GM12878 (cell line): ENCODE results near the gene THADA. TPM values are rescaled to one million over a fixed set of nuclear protein-coding genes. Genes with fewer than 3 reads are reported as not detected.

Experiments used
- ATAC-seq: fragments of 200-7000 bp; cut with Tn5 transposase; 3 replicates; pipeline ENCODE4 v1.9.1; 2020; ENCODE audit warnings: mild to moderate bottlenecking, moderate library complexity
- BruUV-seq: library from RNA; stranded (reverse); fragments of 400-500 nt; replicated peaks from 2 replicates; lab custom pipeline; 2021; lab: Mats Ljungman, UMichigan
- CTCF ChIA-PET: fragments of 300-600 bp; sonication (Branson Sonifier 250); formaldehyde crosslinking; extraction: SDS; loops from one replicate; lab custom pipeline; 2021; ENCODE audit warnings: inconsistent platforms; lab: Yijun Ruan, JAX
- POLR2A ChIA-PET: fragments of 350-600 bp; formaldehyde crosslinking; extraction: SDS; loops from one replicate; lab custom pipeline; 2021; ENCODE audit warnings: inconsistent platforms; lab: Charles Lee
- RAD21 ChIA-PET: fragments of 300-600 bp; sonication (Branson Sonifier 250); formaldehyde crosslinking; loops from one replicate; lab custom pipeline; 2023; ENCODE audit warnings: antibody characterized with exemption; ENCODE audit not compliant: unreplicated experiment; lab: Charles Lee
- SMC1A ChIA-PET: fragments of 300-600 bp; sonication (Branson Sonifier 250); formaldehyde crosslinking; loops from one replicate; lab custom pipeline; 2023; ENCODE audit not compliant: unreplicated experiment, uncharacterized antibody; lab: Charles Lee
- DNase-seq: peaks from one replicate; pipeline ENCODE4 v3.0.0-alpha.2; 2011; ENCODE audit warnings: low read depth, low spot score
- FAIRE-seq: peaks from 3 replicates; lab custom pipeline; 2011; peaks lifted over from hg19 to GRCh38; lab: Jason Lieb, UNC
- H2AFZ ChIP-seq: 2 replicates; pipeline ENCODE4 v1.6.0; 2011; ENCODE audit warnings: low read depth, low read length, control low read depth; ENCODE audit not compliant: control insufficient read depth
- H3K27ac ChIP-seq: 2 replicates; pipeline ENCODE4 v1.5.1; 2011; ENCODE audit warnings: control low read depth; ENCODE audit not compliant: control insufficient read depth, insufficient read depth
- H3K27me3 ChIP-seq, 2 experiments: replicated peaks in 1 of 2; 2 replicates each; pipeline versions ENCODE4 v1.6.0 to v1.6.1; 2011; ENCODE audit warnings: low read length in 1 of 2; ENCODE audit not compliant: control insufficient read depth in 2 of 2, insufficient read depth in 2 of 2
- H3K36me3 ChIP-seq, 2 experiments: 2 replicates each; pipeline ENCODE4 v1.5.1; 2011; ENCODE audit warnings: low read length in 1 of 2; ENCODE audit not compliant: control insufficient read depth in 2 of 2, insufficient read depth in 2 of 2
- H3K4me1 ChIP-seq: 2 replicates; pipeline ENCODE4 v1.6.1; 2011; ENCODE audit warnings: mild to moderate bottlenecking, low read length, moderate library complexity, mixed read lengths; ENCODE audit not compliant: control insufficient read depth, insufficient read depth
- H3K4me2 ChIP-seq: 2 replicates; pipeline ENCODE4 v1.6.0; 2011; ENCODE audit warnings: control low read depth; ENCODE audit not compliant: control insufficient read depth, insufficient read depth
- H3K4me3 ChIP-seq: fragments of 200-600 bp; sonication (generic); 2 replicates; pipeline ENCODE4 v1.5.1; 2016
- H3K79me2 ChIP-seq: 2 replicates; pipeline ENCODE4 v1.6.0; 2011; ENCODE audit warnings: low read length; ENCODE audit not compliant: control insufficient read depth, insufficient read depth
- H3K9ac ChIP-seq: 2 replicates; pipeline ENCODE4 v1.8.0; 2011; ENCODE audit warnings: low read length, control low read depth, mixed read lengths; ENCODE audit not compliant: control insufficient read depth, insufficient read depth
- H3K9me3 ChIP-seq: replicated peaks from 3 replicates; pipeline ENCODE4 v1.5.1; 2011; ENCODE audit warnings: mild to moderate bottlenecking, low read length; ENCODE audit not compliant: control insufficient read depth, insufficient read depth
- H4K20me1 ChIP-seq: 2 replicates; pipeline ENCODE4 v1.6.0; 2011; ENCODE audit not compliant: control insufficient read depth, insufficient read depth
- ATF7 ChIP-seq: fragments of 450-650 bp; IDR thresholded peaks from 2 replicates; pipeline ENCODE4 v1.6.1; 2016; ENCODE audit warnings: low read depth, mild to moderate bottlenecking
- CBX5 ChIP-seq: sonication (generic); IDR thresholded peaks from 2 replicates; pipeline ENCODE4 v1.6.1; 2016; ENCODE audit warnings: low read depth, moderate library complexity, mild to moderate bottlenecking, inconsistent platforms
- CEBPZ ChIP-seq: fragments of 150-350 bp; IDR thresholded peaks from 2 replicates; pipeline ENCODE4 v1.6.1; 2016; ENCODE audit warnings: low read depth, low read length
- CHD4 ChIP-seq: fragments of 200-600 bp; sonication (generic); IDR thresholded peaks from 2 replicates; pipeline ENCODE4 v1.6.1; 2016; ENCODE audit warnings: mild to moderate bottlenecking
- CREM ChIP-seq: IDR thresholded peaks from 2 replicates; pipeline ENCODE4 v1.6.1; 2014; ENCODE audit warnings: antibody characterized with exemption, low read depth
- DPF2 ChIP-seq: fragments of 450-650 bp; IDR thresholded peaks from 2 replicates; pipeline ENCODE4 v1.6.1; 2017; ENCODE audit warnings: mild to moderate bottlenecking
- E4F1 ChIP-seq: fragments of 450-650 bp; IDR thresholded peaks from 2 replicates; pipeline ENCODE4 v1.6.1; 2018; ENCODE audit warnings: borderline replicate concordance, mild to moderate bottlenecking; ENCODE audit not compliant: partially characterized antibody
- HCFC1 ChIP-seq: fragments of 150-350 bp; IDR thresholded peaks from 2 replicates; pipeline ENCODE4 v1.6.1; 2014; ENCODE audit warnings: low read length
- IKZF1 ChIP-seq: fragments of 450-650 bp; conservative IDR thresholded peaks from 2 replicates; pipeline ENCODE4 v1.6.1; 2017; ENCODE audit warnings: antibody characterized with exemption, mild to moderate bottlenecking
- IKZF2 ChIP-seq, 2 experiments: fragments of 450-650 bp; IDR thresholded peaks; 2 replicates each; pipeline ENCODE4 v1.6.1; 2017; ENCODE audit warnings: mild to moderate bottlenecking in 2 of 2, moderate library complexity in 2 of 2
- MEF2B ChIP-seq: fragments of 450-650 bp; IDR thresholded peaks from 2 replicates; pipeline ENCODE4 v1.6.1; 2018; ENCODE audit warnings: mild to moderate bottlenecking, moderate library complexity; ENCODE audit not compliant: partially characterized antibody, poor library complexity, severe bottlenecking
- MTA2 ChIP-seq: fragments of 450-650 bp; IDR thresholded peaks from 2 replicates; pipeline ENCODE4 v1.6.1; 2016; ENCODE audit warnings: low read depth, mild to moderate bottlenecking, moderate library complexity
- NBN ChIP-seq: fragments of 450-650 bp; IDR thresholded peaks from 2 replicates; pipeline ENCODE4 v1.6.1; 2016
- NFXL1 ChIP-seq: fragments of 450-650 bp; IDR thresholded peaks from 2 replicates; pipeline ENCODE4 v1.6.1; 2017; ENCODE audit warnings: antibody characterized with exemption, mild to moderate bottlenecking, borderline replicate concordance
- POLR2AphosphoS5 ChIP-seq: IDR thresholded peaks from 2 replicates; pipeline ENCODE4 v1.6.1; 2011; ENCODE audit warnings: mild to moderate bottlenecking, low read length, inconsistent platforms
- RFX5 ChIP-seq: IDR thresholded peaks from 2 replicates; pipeline ENCODE4 v1.6.1; 2011; ENCODE audit warnings: low read depth, low read length, improper control_type of control experiment
- RUNX3 ChIP-seq: IDR thresholded peaks from 2 replicates; pipeline ENCODE4 v1.6.1; 2012; ENCODE audit warnings: low read length, inconsistent platforms
- SIN3A ChIP-seq: IDR thresholded peaks from 2 replicates; pipeline ENCODE4 v1.6.1; 2012; ENCODE audit warnings: low read depth, low read length, improper control_type of control experiment
- SRF ChIP-seq, 2 experiments: IDR thresholded peaks; 2 replicates each; pipeline ENCODE4 v1.6.1; 2011; ENCODE audit warnings: low read depth in 2 of 2, low read length in 2 of 2, mild to moderate bottlenecking in 1 of 2, moderate library complexity in 1 of 2
- ZSCAN29 ChIP-seq: fragments of 450-650 bp; IDR thresholded peaks from 2 replicates; pipeline ENCODE4 v1.6.1; 2017; ENCODE audit warnings: mild to moderate bottlenecking, moderate library complexity
- WGBS: methylation state at CpG from one replicate; pipeline ENCODE4 v1.1.6; 2016; ENCODE audit warnings: low lambda C conversion rate; ENCODE audit not compliant: insufficient replicate concordance, insufficient coverage; ENCODE audit errors: missing lambda C conversion rate; 5-methylcytosine and 5-hydroxymethylcytosine counted together
- in situ Hi-C: fragments of 300-500 bp; cut with MboI; formaldehyde crosslinking; loops from 9 replicates; pipeline ENCODE4 v1.14.3; 2018; ENCODE audit warnings: mixed read lengths
- intact Hi-C: fragments of 100-400 bp; cut with micrococcal nuclease; formaldehyde crosslinking; loops from one replicate; pipeline ENCODE4 v1.14.2; 2022; ENCODE audit not compliant: unreplicated experiment
- polyA plus RNA-seq, 11 experiments: library from polyadenylated mRNA; depleted of rRNA in 4 of 11; unstranded in 6 of 11; stranded (reverse) in 5 of 11; fragments of >200 nt; fragmentation: Nextera tagmentation in 4 of 11; fragmentation: Illumina TruSeq in 1 of 11; extraction: Ambion mirVana in 4 of 11; extraction: Trizol in 1 of 11; gene quantifications; 1 replicate in 1 of 11; 2 replicates in 10 of 11; pipeline versions ENCODE4 v1.2.1 to v1.2.3, GENCODE V29; 2011 to 2016; ENCODE audit warnings: inconsistent platforms in 2 of 11, missing spikeins in 2 of 11, low read depth in 1 of 11
- total RNA-seq, 4 experiments: library from RNA; depleted of rRNA in 3 of 4; stranded (reverse); fragments of >200 nt in 3 of 4; fragmentation: Illumina TruSeq in 1 of 4; extraction: Trizol in 1 of 4; gene quantifications; 2 replicates each; pipeline versions ENCODE4 v1.2.1 to v1.2.3, GENCODE V29; 2013 to 2021

THADA gene
- total and polyA plus RNA-seq, 10 of the 15 experiments (the other 5 are each of a cell fraction or from before 2014, with no cell fraction given) = 14.6 to 33.2 (median 23.2) TPM

DNA sequence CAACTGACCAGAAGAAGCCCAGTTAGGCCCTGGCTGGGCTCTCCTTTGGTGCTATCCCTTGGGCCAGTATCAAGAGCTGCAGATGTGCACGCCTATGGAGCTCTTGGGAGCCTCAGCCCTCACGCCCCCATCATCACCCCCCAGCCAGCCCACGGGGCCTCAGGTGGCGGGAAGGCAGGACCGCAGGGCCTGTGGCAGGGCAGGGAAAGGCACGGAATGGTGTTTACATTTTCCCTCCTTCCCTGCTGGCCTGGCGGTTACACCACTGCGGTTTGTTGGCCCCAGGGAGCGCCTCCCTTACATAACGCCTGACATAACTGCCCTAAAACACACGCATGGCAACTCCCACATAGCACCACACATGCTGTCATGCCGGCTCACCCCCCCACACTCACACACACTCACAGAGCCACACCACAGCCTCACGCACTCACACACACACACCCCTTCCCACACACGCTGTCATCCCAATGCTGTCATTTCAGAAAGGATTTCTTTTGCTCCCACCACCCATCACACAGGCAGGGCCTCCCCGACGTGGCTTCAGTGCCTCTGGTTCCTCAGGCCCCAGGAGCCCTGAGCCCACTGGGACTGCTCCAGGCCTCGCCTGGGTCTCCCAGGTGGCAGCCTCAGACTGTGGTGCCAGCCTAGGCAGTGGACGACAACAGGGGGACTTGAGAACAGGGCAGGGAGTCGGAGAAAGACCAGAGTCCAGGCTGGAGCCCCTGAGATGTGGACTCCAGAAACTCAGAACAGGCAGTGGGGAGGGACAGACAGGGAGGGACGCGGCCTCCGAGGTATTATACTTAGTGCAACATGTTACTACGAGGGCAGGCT, 385.2 kb downstream of the THADA start:
- BruUV-seq = no TSS peak
- intact Hi-C loops = no loop called here
- Histone ChIP-seq H3K4me1 (no peaks in the 10 kb centered on the region; the same call in 1 of the 2 replicates), H3K27me3 (no peaks in the 10 kb centered on the region), H3K4me2 (no peak overlapping the region), H3K79me2 (no peaks in the 10 kb centered on the region), H3K9ac (no peak overlapping the region), H3K9me3 (no peaks in the 10 kb centered on the region), H3K36me3 (no peaks in the 10 kb centered on the region), H2AFZ (no peak overlapping the region), H3K4me3 (no peak overlapping the region), H4K20me1 (no peaks in the 10 kb centered on the region), H3K27ac (no peak overlapping the region)
- FAIRE-seq (no peak), DNase-seq (no peak), ATAC-seq (peak; percentile 28; the same call in 2 of the 3 replicates)
- ChIA-PET SMC1A (interaction anchor here (0.8 to 1.2 kb wide), 2 partner anchors 15 to 36 kb away, joined by 3 read pairs; no protein-coding TSS in a partner anchor), RAD21 (interaction anchor here (1.3 kb wide), 1 partner anchor 12 kb away, joined by 5 read pairs; no protein-coding TSS in a partner anchor), POLR2A (no interaction called here), CTCF (no interaction called here)
- in situ Hi-C loops = no loop called here
- WGBS = 64% methylated on average over 21 of the region's 23 CpGs
- peak; percentile 79 for TF ChIP-seq RUNX3
- TF ChIP-seq CREM = 0 out of 2 replicates have a peak, but pooled peaks have one; percentile 17
- TF ChIP-seq RFX5 = no peak
- TF ChIP-seq IKZF2 (IDR thresholded peaks at IDR 0.05) = peak; percentile 49 to 63; a peak in 3 of 4 replicates
- TF ChIP-seq NBN = 0 out of 2 replicates have a peak, but pooled peaks have one; percentile 41
- TF ChIP-seq SIN3A = no peak
- no peak for TF ChIP-seq CHD4
- TF ChIP-seq CEBPZ = no peak
- no peak for TF ChIP-seq SRF (IDR thresholded peaks at IDR 0.05; ENCODE audit: low read depth in 2 of 2, low read length in 2 of 2)
- no peak for TF ChIP-seq ZSCAN29
- TF ChIP-seq NFXL1 = no peak
- no peak for TF ChIP-seq CBX5
- peak; percentile 80 for TF ChIP-seq IKZF1
- TF ChIP-seq ATF7 = peak; percentile 77
- TF ChIP-seq DPF2 = 0 out of 2 replicates have a peak, but pooled peaks have one; percentile 31
- TF ChIP-seq POLR2AphosphoS5 = no peak
- no peak for TF ChIP-seq HCFC1
- peak; percentile 46; the same call in 1 of the 2 replicates for TF ChIP-seq MTA2
- TF ChIP-seq E4F1 = no peak
- TF ChIP-seq MEF2B = peak; percentile 53
